ENCODE results near the gene PLPPR3.

DNA sequence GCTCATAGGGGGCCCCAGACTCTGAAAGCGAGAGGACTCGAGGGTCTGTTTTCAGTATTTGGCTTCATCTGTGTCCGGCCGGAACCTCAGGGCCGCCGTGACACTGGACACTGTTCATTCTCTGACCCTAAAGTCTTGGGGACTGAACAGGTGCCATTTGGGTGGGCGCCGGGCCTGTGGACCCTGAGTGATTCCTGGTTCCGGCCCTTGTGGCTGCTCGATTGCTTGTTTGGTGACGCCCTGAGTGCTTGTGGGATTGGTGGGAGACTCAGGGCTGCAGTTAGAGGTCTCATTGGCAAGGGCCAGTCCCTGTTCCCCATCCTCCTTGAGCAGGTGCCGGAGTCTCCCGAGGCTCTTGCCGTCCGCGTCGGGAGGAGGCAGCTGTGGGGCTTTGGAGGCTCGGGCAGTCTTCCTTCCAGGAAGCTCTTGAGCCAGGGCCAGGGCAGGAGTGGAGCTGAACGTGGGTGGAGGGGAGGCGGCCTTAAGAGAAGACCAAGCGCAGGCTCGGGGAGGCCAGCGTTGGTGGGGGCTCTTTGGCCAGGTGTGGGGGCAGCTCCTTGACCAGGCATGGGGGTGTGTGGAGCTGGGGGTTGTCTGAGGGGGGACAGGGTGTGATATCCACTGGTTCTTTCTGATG lies 19.8 kb downstream of the PLPPR3 start:
- TF ChIP-seq, protein P1, sequence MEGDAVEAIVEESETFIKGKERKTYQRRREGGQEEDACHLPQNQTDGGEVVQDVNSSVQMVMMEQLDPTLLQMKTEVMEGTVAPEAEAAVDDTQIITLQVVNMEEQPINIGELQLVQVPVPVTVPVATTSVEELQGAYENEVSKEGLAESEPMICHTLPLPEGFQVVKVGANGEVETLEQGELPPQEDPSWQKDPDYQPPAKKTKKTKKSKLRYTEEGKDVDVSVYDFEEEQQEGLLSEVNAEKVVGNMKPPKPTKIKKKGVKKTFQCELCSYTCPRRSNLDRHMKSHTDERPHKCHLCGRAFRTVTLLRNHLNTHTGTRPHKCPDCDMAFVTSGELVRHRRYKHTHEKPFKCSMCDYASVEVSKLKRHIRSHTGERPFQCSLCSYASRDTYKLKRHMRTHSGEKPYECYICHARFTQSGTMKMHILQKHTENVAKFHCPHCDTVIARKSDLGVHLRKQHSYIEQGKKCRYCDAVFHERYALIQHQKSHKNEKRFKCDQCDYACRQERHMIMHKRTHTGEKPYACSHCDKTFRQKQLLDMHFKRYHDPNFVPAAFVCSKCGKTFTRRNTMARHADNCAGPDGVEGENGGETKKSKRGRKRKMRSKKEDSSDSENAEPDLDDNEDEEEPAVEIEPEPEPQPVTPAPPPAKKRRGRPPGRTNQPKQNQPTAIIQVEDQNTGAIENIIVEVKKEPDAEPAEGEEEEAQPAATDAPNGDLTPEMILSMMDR (IDR thresholded peaks at IDR 0.05; ENCODE audit: insufficient read depth, low read length): no peak
- no peak; the same call in 1 of the 2 replicates for TF ChIP-seq POLR2AphosphoS5 (IDR thresholded peaks at IDR 0.05; ENCODE audit: low read depth)
- TF ChIP-seq GABPA (IDR thresholded peaks at IDR 0.05; ENCODE audit: low read depth): no peak
- TF ChIP-seq, protein P2, sequence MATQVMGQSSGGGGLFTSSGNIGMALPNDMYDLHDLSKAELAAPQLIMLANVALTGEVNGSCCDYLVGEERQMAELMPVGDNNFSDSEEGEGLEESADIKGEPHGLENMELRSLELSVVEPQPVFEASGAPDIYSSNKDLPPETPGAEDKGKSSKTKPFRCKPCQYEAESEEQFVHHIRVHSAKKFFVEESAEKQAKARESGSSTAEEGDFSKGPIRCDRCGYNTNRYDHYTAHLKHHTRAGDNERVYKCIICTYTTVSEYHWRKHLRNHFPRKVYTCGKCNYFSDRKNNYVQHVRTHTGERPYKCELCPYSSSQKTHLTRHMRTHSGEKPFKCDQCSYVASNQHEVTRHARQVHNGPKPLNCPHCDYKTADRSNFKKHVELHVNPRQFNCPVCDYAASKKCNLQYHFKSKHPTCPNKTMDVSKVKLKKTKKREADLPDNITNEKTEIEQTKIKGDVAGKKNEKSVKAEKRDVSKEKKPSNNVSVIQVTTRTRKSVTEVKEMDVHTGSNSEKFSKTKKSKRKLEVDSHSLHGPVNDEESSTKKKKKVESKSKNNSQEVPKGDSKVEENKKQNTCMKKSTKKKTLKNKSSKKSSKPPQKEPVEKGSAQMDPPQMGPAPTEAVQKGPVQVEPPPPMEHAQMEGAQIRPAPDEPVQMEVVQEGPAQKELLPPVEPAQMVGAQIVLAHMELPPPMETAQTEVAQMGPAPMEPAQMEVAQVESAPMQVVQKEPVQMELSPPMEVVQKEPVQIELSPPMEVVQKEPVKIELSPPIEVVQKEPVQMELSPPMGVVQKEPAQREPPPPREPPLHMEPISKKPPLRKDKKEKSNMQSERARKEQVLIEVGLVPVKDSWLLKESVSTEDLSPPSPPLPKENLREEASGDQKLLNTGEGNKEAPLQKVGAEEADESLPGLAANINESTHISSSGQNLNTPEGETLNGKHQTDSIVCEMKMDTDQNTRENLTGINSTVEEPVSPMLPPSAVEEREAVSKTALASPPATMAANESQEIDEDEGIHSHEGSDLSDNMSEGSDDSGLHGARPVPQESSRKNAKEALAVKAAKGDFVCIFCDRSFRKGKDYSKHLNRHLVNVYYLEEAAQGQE (IDR thresholded peaks at IDR 0.05; ENCODE audit: insufficient replicate concordance, low read depth): no peak
